GM21423 (cell line): ENCODE data around the gene MICALL1.
"Not testable (repeated sequence)": the region's sequence is repeated elsewhere in the genome, so short reads cannot be mapped to it uniquely, and the experiment has no call there.

ENCODE experiments used
- ATAC-seq: cut with Tn5 transposase; IDR thresholded peaks from one replicate; pipeline ENCODE4 v1.9.1; 2021; ENCODE audit warnings: mild to moderate bottlenecking, moderate library complexity; ENCODE audit not compliant: unreplicated experiment

The MICALL1 gene

GRCh38 chr22:37929390-37929789, 23.3 kb downstream of the MICALL1 start:
- ATAC-seq: no peak

DNA sequence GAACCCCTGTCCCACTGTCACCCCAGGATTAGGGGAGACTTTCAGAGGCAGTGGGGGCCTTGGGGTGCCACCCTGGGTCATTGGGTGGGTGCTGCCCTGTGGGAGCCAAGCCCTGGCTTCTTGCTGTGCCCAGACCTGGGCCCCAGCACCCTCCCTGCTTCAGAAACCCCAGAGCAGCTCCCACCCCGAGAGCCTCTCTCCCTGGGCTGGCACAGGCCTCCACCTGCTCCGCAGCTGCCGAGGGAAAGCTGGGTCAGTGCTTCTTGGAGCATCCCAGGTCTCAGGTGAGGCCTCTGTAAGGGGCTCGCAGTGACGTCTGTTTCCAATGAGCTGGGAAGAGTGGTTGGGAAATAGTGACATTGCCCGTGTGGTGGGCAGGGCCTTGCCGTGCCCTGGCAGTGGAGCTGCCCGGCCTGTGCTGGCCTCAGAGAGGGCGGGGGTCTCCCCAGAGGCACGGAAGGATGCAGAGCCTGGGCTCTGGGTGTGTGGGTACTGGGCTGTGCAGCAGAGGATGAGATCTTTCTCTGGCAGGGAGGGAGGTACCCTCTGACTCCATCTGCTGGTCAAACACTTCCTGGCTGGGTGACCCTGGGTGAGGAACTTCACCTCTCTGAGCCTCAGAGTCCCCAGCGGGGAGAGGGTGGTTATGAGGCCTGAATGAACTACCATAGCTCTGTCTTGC, 24.3 kb downstream of the MICALL1 start:
- no peak for ATAC-seq

- no peak for ATAC-seq
These were observed 24.9 kb downstream of the MICALL1 start for GRCh38 chr22:37930952-37931440.

- ATAC-seq: no peak
These were observed 25.8 kb downstream of the MICALL1 start for GRCh38 chr22:37931893-37932389.

DNA sequence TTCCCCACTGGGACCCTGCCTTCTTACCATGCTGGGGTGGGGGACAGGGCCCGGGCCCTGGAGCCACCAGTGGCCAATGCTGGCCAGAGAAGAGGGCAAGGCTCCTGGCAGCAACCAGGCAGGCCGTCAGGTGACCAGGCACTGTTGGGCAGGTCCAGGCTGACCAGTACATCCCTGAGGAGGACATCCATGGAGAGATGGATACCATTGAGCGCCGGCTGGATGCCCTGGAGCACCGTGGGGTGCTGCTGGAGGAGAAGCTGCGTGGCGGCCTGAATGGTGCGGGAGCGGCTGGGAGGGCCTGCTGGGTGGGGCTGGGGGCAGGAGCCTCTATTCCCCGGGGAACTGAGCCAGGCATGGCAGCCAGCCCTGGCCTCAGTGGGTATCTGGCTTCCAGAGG, 26.3 kb downstream of the MICALL1 start:
- no peak for ATAC-seq

DNA sequence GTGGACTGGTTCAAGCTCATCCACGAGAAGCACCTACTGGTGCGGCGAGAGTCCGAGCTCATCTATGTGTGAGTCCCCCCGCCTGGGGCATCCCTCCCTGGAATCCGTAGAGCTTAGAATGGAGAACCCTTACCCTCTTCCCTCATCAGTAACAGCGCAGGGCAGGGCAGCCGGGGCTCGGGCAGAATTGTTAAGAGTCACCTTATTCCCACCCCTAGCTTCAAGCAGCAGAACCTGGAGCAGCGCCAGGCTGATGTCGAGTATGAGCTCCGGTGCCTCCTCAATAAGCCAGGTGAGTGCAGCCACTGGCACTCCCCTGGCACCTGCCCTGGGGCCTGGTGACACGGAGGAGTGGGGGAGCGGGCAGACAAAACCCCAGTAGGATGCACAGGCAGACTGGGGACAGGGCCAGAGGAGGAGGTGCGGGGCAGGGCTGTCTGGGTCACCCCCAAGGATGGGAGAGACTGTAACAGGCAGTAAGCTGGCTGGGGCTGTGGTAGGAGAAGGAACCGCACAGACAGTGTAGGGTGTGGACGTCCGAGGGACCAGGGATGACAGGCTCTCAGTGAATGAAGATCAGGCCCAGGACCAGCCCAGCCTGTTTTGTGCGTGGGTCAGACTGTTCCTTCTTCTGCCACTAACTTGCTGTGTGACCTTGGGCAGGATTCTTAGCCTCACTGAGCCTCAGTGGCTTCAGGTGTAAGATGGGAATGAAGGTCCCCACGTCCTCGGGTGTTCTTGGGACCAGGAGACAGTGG, 26.9 kb downstream of the MICALL1 start:
- no peak for ATAC-seq

- ATAC-seq: peak; percentile 75
These were observed 27.7 kb downstream of the MICALL1 start for GRCh38 chr22:37933711-37934376.

GRCh38 chr22:37940698-37941376, 34.7 kb downstream of the MICALL1 start:
- ATAC-seq: no peak

- ATAC-seq: no peak
These were observed 36.0 kb downstream of the MICALL1 start for GRCh38 chr22:37942133-37942532.

- ATAC-seq: no peak
These were observed 37.2 kb downstream of the MICALL1 start for GRCh38 chr22:37943136-37943824.

DNA sequence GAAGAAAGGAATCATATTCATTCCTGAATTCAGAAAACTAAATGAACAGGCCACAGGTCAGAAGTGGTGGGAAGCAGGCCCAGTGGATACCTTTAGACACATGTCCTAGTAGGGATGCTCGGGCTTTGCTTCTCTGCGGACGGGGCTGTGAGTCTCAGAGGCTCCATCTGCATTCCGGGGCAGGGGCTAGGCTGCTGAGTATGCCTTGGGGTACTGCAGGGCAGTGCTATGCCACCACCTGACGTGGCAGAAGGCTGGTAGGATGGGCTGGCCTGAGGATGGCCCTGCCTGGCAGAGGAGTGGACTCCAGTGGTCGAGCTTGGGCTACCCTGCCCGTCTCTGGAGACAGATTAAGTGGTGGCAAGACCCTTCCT, 37.7 kb downstream of the MICALL1 start:
- ATAC-seq: no peak

- not testable (repeated sequence) for ATAC-seq
These were observed 38.3 kb downstream of the MICALL1 start for GRCh38 chr22:37944423-37944822.

DNA sequence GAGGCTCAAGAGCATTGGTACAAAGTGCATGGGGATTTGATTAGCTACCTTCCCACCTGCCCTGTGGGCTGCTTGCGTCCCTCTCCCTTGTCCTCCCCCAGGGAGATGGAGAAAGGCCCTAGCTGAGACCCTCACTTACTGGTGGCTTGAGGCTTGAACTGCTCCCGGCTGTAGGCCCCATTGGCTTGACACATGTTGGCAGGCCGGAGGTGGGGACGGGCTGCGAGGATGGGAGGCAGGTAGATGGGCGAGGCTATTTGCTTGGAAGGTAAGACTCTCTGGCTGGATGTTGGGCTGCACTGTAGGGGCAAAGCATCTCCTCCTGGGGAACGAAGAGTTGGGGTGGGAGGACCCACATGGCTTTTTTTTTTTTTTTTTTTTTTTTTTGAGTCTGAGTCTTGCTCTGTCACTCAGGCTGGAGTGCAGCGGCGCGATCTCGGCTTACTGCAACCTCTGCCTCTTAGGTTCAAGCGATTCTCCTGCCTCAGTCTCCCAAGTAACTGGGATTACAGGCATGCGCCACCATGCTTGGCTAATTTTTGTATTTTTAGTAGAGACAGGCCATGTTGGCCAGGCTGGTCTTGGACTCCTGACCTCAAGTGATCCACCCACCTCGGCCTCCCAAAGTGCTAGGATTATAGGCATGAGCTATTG, 41.2 kb downstream of the MICALL1 start:
- not testable (repeated sequence) for ATAC-seq

GRCh38 chr22:37951305-37951704, 45.2 kb downstream of the MICALL1 start:
- ATAC-seq: no peak

- not testable (repeated sequence) for ATAC-seq
These were observed 46.5 kb downstream of the MICALL1 start for GRCh38 chr22:37952629-37953028.

GRCh38 chr22:37953062-37953436, 47.0 kb downstream of the MICALL1 start:
- ATAC-seq: no peak

DNA sequence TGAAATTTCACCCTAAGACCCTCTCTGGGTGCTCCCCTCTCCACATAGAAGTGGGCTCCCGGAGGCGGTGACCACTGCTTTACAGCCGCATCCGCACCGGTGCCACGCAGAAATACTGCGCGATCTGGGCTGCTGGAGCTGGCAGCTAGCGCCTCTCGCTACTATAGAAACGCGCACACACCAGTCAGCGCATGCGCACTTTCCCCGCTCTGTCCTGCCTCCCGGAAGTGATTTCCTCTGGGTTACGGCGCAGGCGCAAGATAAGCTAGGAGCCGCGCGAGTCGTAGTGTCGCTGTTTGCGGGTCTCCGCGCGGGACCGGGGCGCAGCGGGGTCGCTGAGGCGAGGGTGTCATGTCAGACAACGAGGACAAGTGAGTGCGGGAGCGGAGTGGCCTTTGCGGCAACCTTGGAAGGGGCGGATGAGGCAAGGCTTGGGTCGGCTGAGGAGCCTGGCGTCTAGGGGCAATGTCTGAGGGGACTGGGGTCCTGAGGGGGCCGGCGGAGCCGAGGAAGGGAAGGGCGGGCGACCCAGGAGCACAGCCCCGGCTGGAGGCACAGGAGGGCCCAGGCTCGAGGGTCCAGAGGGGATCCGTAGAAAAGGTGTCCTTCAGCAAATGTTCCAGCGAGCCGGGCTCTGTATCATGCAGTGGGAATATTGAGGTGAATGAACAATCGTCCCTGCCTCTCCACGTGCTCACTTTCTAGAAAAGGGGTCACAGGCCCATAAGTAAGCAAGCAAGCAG, 47.5 kb downstream of the MICALL1 start, which contains the start of the genes C22orf23 and POLR2F:
TSS of gene C22orf23 (minus strand) at position 165 of the 743 bp plus-strand sequence. CDS start 452 bp downstream, outside the sequence.
TSS of gene POLR2F (plus strand) at position 263 of the 743 bp plus-strand sequence. CDS start at position 352, 89 bp downstream.
- ATAC-seq: peak; percentile 88

- no peak for ATAC-seq
These were observed 48.6 kb downstream of the MICALL1 start for GRCh38 chr22:37954686-37955085.

- not testable (repeated sequence) for ATAC-seq
These were observed 49.8 kb downstream of the MICALL1 start for GRCh38 chr22:37955825-37956397.
